ENCODE measurements around the gene ATP1B2. TPM values are rescaled to one million over a fixed set of nuclear protein-coding genes. Genes with fewer than 3 reads are reported as not detected.

Gene ATP1B2
- polyA plus RNA-seq, 1 of the 3 experiments (the other 2 are of a cell fraction): 0.05 TPM

DNA sequence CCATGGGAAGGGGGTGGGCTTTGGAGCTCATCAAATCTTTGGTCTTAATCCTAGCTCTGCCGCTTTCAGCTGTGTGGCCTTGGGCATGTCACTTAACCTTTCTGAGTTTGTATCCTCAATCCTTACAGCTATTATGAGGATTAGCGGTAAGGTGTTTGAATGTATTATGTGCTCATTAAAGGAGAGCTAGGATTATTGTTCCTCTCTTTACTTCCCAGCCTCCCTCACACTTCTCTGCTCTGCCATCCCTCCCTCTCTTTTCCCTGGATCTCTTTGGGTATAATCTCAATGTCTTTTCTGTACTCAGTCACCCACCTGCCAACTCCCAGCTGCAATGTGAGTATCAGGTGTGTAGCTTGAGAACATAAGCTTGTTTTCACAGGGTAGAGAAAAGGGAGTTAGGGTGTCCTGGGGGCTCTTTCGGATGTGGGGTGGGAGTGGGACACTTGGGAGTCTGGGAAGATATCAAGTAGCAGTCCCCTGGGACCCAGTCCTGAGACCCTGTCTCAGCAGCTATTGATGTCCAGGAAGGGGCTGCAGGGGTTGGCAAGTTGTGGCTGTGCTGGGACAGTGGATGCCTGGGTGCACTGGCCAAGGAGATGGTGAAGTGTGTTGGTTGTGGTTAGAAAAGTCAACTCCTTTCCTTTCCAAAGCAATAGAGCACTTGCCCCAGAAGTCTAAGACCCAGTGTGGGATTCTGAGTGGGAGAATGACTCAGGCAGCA, 56.1 kb downstream of the ATP1B2 start:
- Histone ChIP-seq H3K4me1 (ENCODE audit: control insufficient read depth in 1 of 2, insufficient read depth in 2 of 2, low read depth in 1 of 2, low read length in 1 of 2) (peaks cover 9 to 37% of the 10 kb centered on the region in 2 experiments), H3K36me3 (replicated peaks in 1 of 2; ENCODE audit: control insufficient read depth in 1 of 2, insufficient read depth in 2 of 2, low read length in 1 of 2) (peaks cover 0 to 2% of the 10 kb centered on the region in 2 experiments), H3F3A (replicated peaks; ENCODE audit: insufficient read depth) (no peaks in the 10 kb centered on the region), H3K4me3 (ENCODE audit: low read depth in 2 of 2, low read length in 1 of 2) (peak overlapping the region; percentile 75 to 80; a peak in 3 of 4 replicates), H2AFZ (ENCODE audit: low read depth) (no peak overlapping the region), H3K79me2 (ENCODE audit: insufficient read depth) (no peaks in the 10 kb centered on the region), H4K20me1 (ENCODE audit: insufficient read depth) (no peaks in the 10 kb centered on the region), H3K9me3 (no peaks in the 10 kb centered on the region), H3K9me2 (no peaks in the 10 kb centered on the region), H3K9ac (no peak overlapping the region), H3K4me2 (peak overlapping the region; percentile 100; the same call in 1 of the 2 replicates), H3K27me3 (ENCODE audit: insufficient read depth) (no peaks in the 10 kb centered on the region), H3K27ac (ENCODE audit: low read depth in 2 of 2, low read length in 1 of 2) (no peak overlapping the region)
- 97% methylated on average over 3 of the region's 3 CpGs for WGBS (ENCODE audit: low lambda C conversion rate)
- no peak for TF ChIP-seq RCOR1 (IDR thresholded peaks at IDR 0.05; ENCODE audit: low read length)
- no peak for TF ChIP-seq FOSL2 (IDR thresholded peaks at IDR 0.05; ENCODE audit: borderline replicate concordance, low read depth)
- TF ChIP-seq RFX5 (IDR thresholded peaks at IDR 0.05; ENCODE audit: low read length): no peak
- TF ChIP-seq, protein P1, sequence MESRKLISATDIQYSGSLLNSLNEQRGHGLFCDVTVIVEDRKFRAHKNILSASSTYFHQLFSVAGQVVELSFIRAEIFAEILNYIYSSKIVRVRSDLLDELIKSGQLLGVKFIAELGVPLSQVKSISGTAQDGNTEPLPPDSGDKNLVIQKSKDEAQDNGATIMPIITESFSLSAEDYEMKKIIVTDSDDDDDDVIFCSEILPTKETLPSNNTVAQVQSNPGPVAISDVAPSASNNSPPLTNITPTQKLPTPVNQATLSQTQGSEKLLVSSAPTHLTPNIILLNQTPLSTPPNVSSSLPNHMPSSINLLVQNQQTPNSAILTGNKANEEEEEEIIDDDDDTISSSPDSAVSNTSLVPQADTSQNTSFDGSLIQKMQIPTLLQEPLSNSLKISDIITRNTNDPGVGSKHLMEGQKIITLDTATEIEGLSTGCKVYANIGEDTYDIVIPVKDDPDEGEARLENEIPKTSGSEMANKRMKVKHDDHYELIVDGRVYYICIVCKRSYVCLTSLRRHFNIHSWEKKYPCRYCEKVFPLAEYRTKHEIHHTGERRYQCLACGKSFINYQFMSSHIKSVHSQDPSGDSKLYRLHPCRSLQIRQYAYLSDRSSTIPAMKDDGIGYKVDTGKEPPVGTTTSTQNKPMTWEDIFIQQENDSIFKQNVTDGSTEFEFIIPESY (IDR thresholded peaks at IDR 0.05; ENCODE audit: borderline replicate concordance, low read depth): no peak
- TF ChIP-seq, protein P2, sequence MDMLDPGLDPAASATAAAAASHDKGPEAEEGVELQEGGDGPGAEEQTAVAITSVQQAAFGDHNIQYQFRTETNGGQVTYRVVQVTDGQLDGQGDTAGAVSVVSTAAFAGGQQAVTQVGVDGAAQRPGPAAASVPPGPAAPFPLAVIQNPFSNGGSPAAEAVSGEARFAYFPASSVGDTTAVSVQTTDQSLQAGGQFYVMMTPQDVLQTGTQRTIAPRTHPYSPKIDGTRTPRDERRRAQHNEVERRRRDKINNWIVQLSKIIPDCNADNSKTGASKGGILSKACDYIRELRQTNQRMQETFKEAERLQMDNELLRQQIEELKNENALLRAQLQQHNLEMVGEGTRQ (IDR thresholded peaks at IDR 0.05; ENCODE audit: borderline replicate concordance, low read depth, low read length): no peak
- TF ChIP-seq EZH2phosphoT487 (IDR thresholded peaks at IDR 0.05; ENCODE audit: borderline replicate concordance, low read depth): no peak
- TF ChIP-seq, protein P3, sequence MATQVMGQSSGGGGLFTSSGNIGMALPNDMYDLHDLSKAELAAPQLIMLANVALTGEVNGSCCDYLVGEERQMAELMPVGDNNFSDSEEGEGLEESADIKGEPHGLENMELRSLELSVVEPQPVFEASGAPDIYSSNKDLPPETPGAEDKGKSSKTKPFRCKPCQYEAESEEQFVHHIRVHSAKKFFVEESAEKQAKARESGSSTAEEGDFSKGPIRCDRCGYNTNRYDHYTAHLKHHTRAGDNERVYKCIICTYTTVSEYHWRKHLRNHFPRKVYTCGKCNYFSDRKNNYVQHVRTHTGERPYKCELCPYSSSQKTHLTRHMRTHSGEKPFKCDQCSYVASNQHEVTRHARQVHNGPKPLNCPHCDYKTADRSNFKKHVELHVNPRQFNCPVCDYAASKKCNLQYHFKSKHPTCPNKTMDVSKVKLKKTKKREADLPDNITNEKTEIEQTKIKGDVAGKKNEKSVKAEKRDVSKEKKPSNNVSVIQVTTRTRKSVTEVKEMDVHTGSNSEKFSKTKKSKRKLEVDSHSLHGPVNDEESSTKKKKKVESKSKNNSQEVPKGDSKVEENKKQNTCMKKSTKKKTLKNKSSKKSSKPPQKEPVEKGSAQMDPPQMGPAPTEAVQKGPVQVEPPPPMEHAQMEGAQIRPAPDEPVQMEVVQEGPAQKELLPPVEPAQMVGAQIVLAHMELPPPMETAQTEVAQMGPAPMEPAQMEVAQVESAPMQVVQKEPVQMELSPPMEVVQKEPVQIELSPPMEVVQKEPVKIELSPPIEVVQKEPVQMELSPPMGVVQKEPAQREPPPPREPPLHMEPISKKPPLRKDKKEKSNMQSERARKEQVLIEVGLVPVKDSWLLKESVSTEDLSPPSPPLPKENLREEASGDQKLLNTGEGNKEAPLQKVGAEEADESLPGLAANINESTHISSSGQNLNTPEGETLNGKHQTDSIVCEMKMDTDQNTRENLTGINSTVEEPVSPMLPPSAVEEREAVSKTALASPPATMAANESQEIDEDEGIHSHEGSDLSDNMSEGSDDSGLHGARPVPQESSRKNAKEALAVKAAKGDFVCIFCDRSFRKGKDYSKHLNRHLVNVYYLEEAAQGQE (IDR thresholded peaks at IDR 0.05; ENCODE audit: low read depth, low read length): no peak
- TF ChIP-seq RXRA (IDR thresholded peaks at IDR 0.05; ENCODE audit: borderline replicate concordance, low read depth): no peak
- TF ChIP-seq, protein P4, sequence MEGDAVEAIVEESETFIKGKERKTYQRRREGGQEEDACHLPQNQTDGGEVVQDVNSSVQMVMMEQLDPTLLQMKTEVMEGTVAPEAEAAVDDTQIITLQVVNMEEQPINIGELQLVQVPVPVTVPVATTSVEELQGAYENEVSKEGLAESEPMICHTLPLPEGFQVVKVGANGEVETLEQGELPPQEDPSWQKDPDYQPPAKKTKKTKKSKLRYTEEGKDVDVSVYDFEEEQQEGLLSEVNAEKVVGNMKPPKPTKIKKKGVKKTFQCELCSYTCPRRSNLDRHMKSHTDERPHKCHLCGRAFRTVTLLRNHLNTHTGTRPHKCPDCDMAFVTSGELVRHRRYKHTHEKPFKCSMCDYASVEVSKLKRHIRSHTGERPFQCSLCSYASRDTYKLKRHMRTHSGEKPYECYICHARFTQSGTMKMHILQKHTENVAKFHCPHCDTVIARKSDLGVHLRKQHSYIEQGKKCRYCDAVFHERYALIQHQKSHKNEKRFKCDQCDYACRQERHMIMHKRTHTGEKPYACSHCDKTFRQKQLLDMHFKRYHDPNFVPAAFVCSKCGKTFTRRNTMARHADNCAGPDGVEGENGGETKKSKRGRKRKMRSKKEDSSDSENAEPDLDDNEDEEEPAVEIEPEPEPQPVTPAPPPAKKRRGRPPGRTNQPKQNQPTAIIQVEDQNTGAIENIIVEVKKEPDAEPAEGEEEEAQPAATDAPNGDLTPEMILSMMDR (IDR thresholded peaks at IDR 0.05): no peak
- no peak for TF ChIP-seq TCF12 (IDR thresholded peaks at IDR 0.05)
- TF ChIP-seq FOXM1 (IDR thresholded peaks at IDR 0.05; ENCODE audit: low read depth): no peak
- no peak for TF ChIP-seq TEAD4 (IDR thresholded peaks at IDR 0.05; ENCODE audit: borderline replicate concordance, insufficient read depth)
- TF ChIP-seq ELF1 (IDR thresholded peaks at IDR 0.05): no peak
- DNase-seq: no peak
- ChIA-PET CTCF (interaction anchor here (0.9 to 8.4 kb wide), 6 partner anchors 9 to 191 kb away, joined by 3 to 85 read pairs (median 6); partner anchors contain the start of genes DNAH2, TP53 and WRAP53), POLR2A (interaction anchor here (3.8 to 6.6 kb wide), 2 partner anchors 10 to 20 kb away, joined by 38 to 53 read pairs; partner anchors contain the start of genes DNAH2, TP53 and WRAP53)

Other genes with a start within 250 kb of the ATP1B2 start
- 114 and 213 TPM in 2 replicates for gene TMEM256, start 246.8 kb upstream of the ATP1B2 start, polyA plus RNA-seq (2012; rRNA removed)
- gene NLGN2, start 243.1 kb upstream of the ATP1B2 start, polyA plus RNA-seq (2012; rRNA removed): 16.8 and 29.9 TPM in 2 replicates
- not detected in 2 replicates for gene SPEM1, start 230.6 kb upstream of the ATP1B2 start, polyA plus RNA-seq (2012; rRNA removed)
- gene SPEM2, start 225.3 kb upstream of the ATP1B2 start, polyA plus RNA-seq (2012; rRNA removed): not detected in 2 replicates
- gene SPEM3, start 222.1 kb upstream of the ATP1B2 start, polyA plus RNA-seq (2012; rRNA removed): not detected in 2 replicates
- 6.5 and 6.6 TPM in 2 replicates for gene TMEM102, start 215.5 kb upstream of the ATP1B2 start, polyA plus RNA-seq (2012; rRNA removed)
- gene FGF11, start 211.4 kb upstream of the ATP1B2 start, polyA plus RNA-seq (2012; rRNA removed): 1.9 and 2.5 TPM in 2 replicates
- gene CHRNB1, start 205.9 kb upstream of the ATP1B2 start, polyA plus RNA-seq (2012; rRNA removed): 26.8 and 29.7 TPM in 2 replicates
- 11.4 and 12.8 TPM in 2 replicates for gene ZBTB4, start 171.3 kb upstream of the ATP1B2 start, polyA plus RNA-seq (2012; rRNA removed)
- gene SLC35G6, start 169.5 kb upstream of the ATP1B2 start, polyA plus RNA-seq (2012; rRNA removed): not detected in 2 replicates
- gene POLR2A, start 166.6 kb upstream of the ATP1B2 start, polyA plus RNA-seq (2012; rRNA removed): 19.0 and 37.3 TPM in 2 replicates
- gene TNFSF12, start 101.9 kb upstream of the ATP1B2 start, polyA plus RNA-seq (2012; rRNA removed): 31.1 and 47.6 TPM in 2 replicates
- 1.0 and 2.1 TPM in 2 replicates for gene TNFSF13, start 92.2 kb upstream of the ATP1B2 start, polyA plus RNA-seq (2012; rRNA removed)
- gene SENP3, start 89.0 kb upstream of the ATP1B2 start, polyA plus RNA-seq (2012; rRNA removed): 80.8 and 103 TPM in 2 replicates
- gene CD68, start 71.3 kb upstream of the ATP1B2 start, polyA plus RNA-seq (2012; rRNA removed): 34.6 and 62.4 TPM in 2 replicates
- gene MPDU1, start 67.1 kb upstream of the ATP1B2 start, polyA plus RNA-seq (2012; rRNA removed): 126 and 142 TPM in 2 replicates
- gene SOX15, start 60.8 kb upstream of the ATP1B2 start, polyA plus RNA-seq (2012; rRNA removed): 1.3 TPM in 2 replicates
- 56.4 and 62.3 TPM in 2 replicates for gene FXR2, start 36.0 kb upstream of the ATP1B2 start, polyA plus RNA-seq (2012; rRNA removed)
- gene SAT2, start 23.1 kb upstream of the ATP1B2 start, polyA plus RNA-seq (2012; rRNA removed): 42.8 and 43.1 TPM in 2 replicates
- 0.70 and 1.1 TPM in 2 replicates for gene SHBG, start 20.8 kb upstream of the ATP1B2 start, polyA plus RNA-seq (2012; rRNA removed)
- gene TP53, start 36.6 kb downstream of the ATP1B2 start, polyA plus RNA-seq (2012; rRNA removed): 47.3 and 62.6 TPM in 2 replicates
- 6.6 and 8.6 TPM in 2 replicates for gene WRAP53, start 37.6 kb downstream of the ATP1B2 start, polyA plus RNA-seq (2012; rRNA removed)
- gene EFNB3, start 54.3 kb downstream of the ATP1B2 start, polyA plus RNA-seq (2012; rRNA removed): 26.1 and 32.4 TPM in 2 replicates
- gene DNAH2, start 66.8 kb downstream of the ATP1B2 start, polyA plus RNA-seq (2012; rRNA removed): 0.13 and 0.18 TPM in 2 replicates
- gene KDM6B, start 183.3 kb downstream of the ATP1B2 start, polyA plus RNA-seq (2012; rRNA removed): 1.4 and 2.6 TPM in 2 replicates
- gene TMEM88, start 204.1 kb downstream of the ATP1B2 start, polyA plus RNA-seq (2012; rRNA removed): 0.83 and 1.2 TPM in 2 replicates
- 133 and 202 TPM in 2 replicates for gene NAA38, start 206.6 kb downstream of the ATP1B2 start, polyA plus RNA-seq (2012; rRNA removed)
- 8.8 and 9.8 TPM in 2 replicates for gene CYB5D1, start 207.1 kb downstream of the ATP1B2 start, polyA plus RNA-seq (2012; rRNA removed)
- gene CHD3, start 237.9 kb downstream of the ATP1B2 start, polyA plus RNA-seq (2012; rRNA removed): 55.2 and 56.2 TPM in 2 replicates